NCI-H2227 treated with DMSO at 0.1 percent for 48 hours (cell line): ENCODE data around the gene HOTAIR.

Experiments used
- DNase-seq: peaks from one replicate; lab custom pipeline; 2025; lab: John Stamatoyannopoulos, UW

Gene HOTAIR

GRCh38 chr12:54011665-54012532 lies 37.1 kb upstream of the HOTAIR start:
- DNase-seq: no peak

GRCh38 chr12:54010972-54011664 lies 36.4 kb upstream of the HOTAIR start:
- DNase-seq: no peak

- no peak for DNase-seq
Measured at GRCh38 chr12:54010053-54010971, 35.6 kb upstream of the HOTAIR start.

- no peak for DNase-seq
Measured at GRCh38 chr12:54009171-54010052, 34.7 kb upstream of the HOTAIR start.

- no peak for DNase-seq
Measured at GRCh38 chr12:54008260-54008552, 33.5 kb upstream of the HOTAIR start.

- DNase-seq: no peak
Measured at GRCh38 chr12:54007538-54008259, 32.9 kb upstream of the HOTAIR start.

- DNase-seq: no peak
Measured at GRCh38 chr12:54006559-54007220, 31.9 kb upstream of the HOTAIR start.

GRCh38 chr12:54005853-54006558 lies 31.3 kb upstream of the HOTAIR start:
- DNase-seq: peak; percentile 35

- DNase-seq: no peak
Measured at GRCh38 chr12:54005531-54005852, 30.7 kb upstream of the HOTAIR start.

- DNase-seq: no peak
Measured at GRCh38 chr12:54004841-54005530, 30.2 kb upstream of the HOTAIR start.

- DNase-seq: no peak
Measured at GRCh38 chr12:54004063-54004840, 29.5 kb upstream of the HOTAIR start.

- no peak for DNase-seq
Measured at GRCh38 chr12:54003625-54004024, 28.9 kb upstream of the HOTAIR start.

- no peak for DNase-seq
Measured at GRCh38 chr12:54002915-54003389, 28.2 kb upstream of the HOTAIR start.

GRCh38 chr12:54002278-54002914 lies 27.6 kb upstream of the HOTAIR start:
- no peak for DNase-seq

- DNase-seq: no peak
Measured at GRCh38 chr12:54001283-54002187, 26.8 kb upstream of the HOTAIR start.
